CD4-positive, alpha-beta T cell (primary cell): Measurements from ENCODE around the gene RPTOR. TPM values are rescaled to one million over a fixed set of nuclear protein-coding genes. Genes with fewer than 3 reads are reported as not detected.

Source experiments
- ATAC-seq: fragments of 200-7000 bp; cut with Tn5 transposase; one replicate; pipeline ENCODE4 v1.10.0; 2022; ENCODE audit warnings: mild to moderate bottlenecking; ENCODE audit not compliant: poor library complexity
- CTCF ChIA-PET: fragments of 350-600 bp; sonication (Branson Sonifier 250); formaldehyde crosslinking; loops from one replicate; lab custom pipeline; 2021; ENCODE audit warnings: antibody characterized with exemption, inconsistent platforms; lab: Charles Lee
- POLR2A ChIA-PET: fragments of 350-600 bp; sonication (Branson Sonifier 250); formaldehyde crosslinking; loops from one replicate; lab custom pipeline; 2021; ENCODE audit warnings: antibody characterized with exemption, inconsistent platforms; lab: Charles Lee
- DNase-seq, 14 experiments: peaks; one replicate each; pipeline ENCODE4 v3.0.0-alpha.2; 2013 to 2020; ENCODE audit warnings: mixed read lengths in 2 of 14
- H3K27ac ChIP-seq, 2 donors: one replicate each; pipeline versions ENCODE4 v1.5.1 to v1.7.0; 2013; ENCODE audit warnings: low read length in 2 of 2, low read depth in 1 of 2, mild to moderate bottlenecking in 1 of 2
- H3K27me3 ChIP-seq, 2 experiments: 1 replicate in 1 of 2; 2 replicates in 1 of 2; pipeline versions ENCODE4 v1.6.1 to v1.7.0; 2013; ENCODE audit warnings: low read length in 2 of 2, control low read depth in 1 of 2, mild to moderate bottlenecking in 1 of 2, moderate library complexity in 1 of 2; ENCODE audit not compliant: insufficient read depth in 2 of 2, control insufficient read depth in 1 of 2
- H3K36me3 ChIP-seq: one replicate; pipeline ENCODE4 v1.6.1; 2013; ENCODE audit warnings: low read length, control low read depth; ENCODE audit not compliant: insufficient read depth
- H3K4me1 ChIP-seq: one replicate; pipeline ENCODE4 v1.6.1; 2013; ENCODE audit warnings: low read length, control low read depth; ENCODE audit not compliant: insufficient read depth
- H3K4me3 ChIP-seq: one replicate; pipeline ENCODE4 v1.5.1; 2013; ENCODE audit warnings: mild to moderate bottlenecking, low read length, moderate library complexity
- H3K9me3 ChIP-seq, 2 experiments: 1 replicate in 1 of 2; 2 replicates in 1 of 2; pipeline versions ENCODE4 v1.6.1 to v1.7.0; 2013; ENCODE audit warnings: low read length in 2 of 2, mild to moderate bottlenecking in 2 of 2, control low read depth in 1 of 2, moderate library complexity in 1 of 2; ENCODE audit not compliant: control insufficient read depth in 1 of 2, insufficient read depth in 1 of 2
- H3K27ac Mint-ChIP-seq: one replicate; pipeline ENCODE4 v1.8.0; 2020; ENCODE audit warnings: mixed read lengths
- H3K27me3 Mint-ChIP-seq: one replicate; pipeline ENCODE4 v1.8.0; 2021; ENCODE audit warnings: mixed read lengths
- H3K36me3 Mint-ChIP-seq: one replicate; pipeline ENCODE4 v1.8.0; 2021; ENCODE audit warnings: low read depth, mixed read lengths
- H3K4me1 Mint-ChIP-seq: one replicate; pipeline ENCODE4 v1.8.0; 2021; ENCODE audit warnings: low read depth, mixed read lengths
- H3K4me3 Mint-ChIP-seq: one replicate; pipeline ENCODE4 v1.8.0; 2020; ENCODE audit warnings: mild to moderate bottlenecking, mixed read lengths
- H3K9me3 Mint-ChIP-seq: one replicate; pipeline ENCODE4 v1.8.0; 2020; ENCODE audit warnings: mixed read lengths
- CTCF ChIP-seq: fragments of 200-600 bp; IDR thresholded peaks from one replicate; pipeline ENCODE4 v1.8.0; 2022; ENCODE audit warnings: antibody characterized with exemption, mild to moderate bottlenecking
- intact Hi-C, 2 experiments: fragments of 100-400 bp; cut with DNase I in 1 of 2; cut with micrococcal nuclease in 1 of 2; formaldehyde crosslinking; loops; one replicate each; pipeline versions ENCODE4 v1.15.1 to v1.9.0; 2023 to 2025; cut with DNase I, micrococcal nuclease
- total RNA-seq, 174 experiments: library from RNA in 2 of 174; stranded (reverse) in 2 of 174; gene quantifications; one replicate each; pipeline ENCODE4 v1.2.3 and lab custom pipeline; 2021 to 2026

RPTOR gene
- total RNA-seq, 2 experiments from 2014 or later, result 45.0 to 47.1 TPM

GRCh38 chr17:80582165-80582564 lies 37.5 kb downstream of the RPTOR start:
- CTCF ChIA-PET, result no interaction called here

GRCh38 chr17:80584176-80584905 lies 39.7 kb downstream of the RPTOR start:
- Mint-ChIP-seq H3K27ac (no peak overlapping the region), H3K9me3 (no peaks in the 10 kb centered on the region), H3K4me1 (peaks cover 43% of the 10 kb centered on the region), H3K36me3 (peaks cover 11% of the 10 kb centered on the region), H3K27me3 (no peaks in the 10 kb centered on the region), H3K4me3 (no peak overlapping the region)
- ATAC-seq (no peak), DNase-seq (no peak)
- intact Hi-C loops, result no loop called here
- CTCF ChIA-PET, result interaction anchor here (1.2 to 2.2 kb wide), 2 partner anchors 9 to 10 kb away, joined by 3 to 9 read pairs; no protein-coding TSS in a partner anchor
- peaks cover 6% of the 10 kb centered on the region for H3K36me3 ChIP-seq
- no peak overlapping the region for H3K4me3 ChIP-seq
- H3K9me3 ChIP-seq, result no peaks in the 10 kb centered on the region
- no peak for TF ChIP-seq CTCF
- H3K27me3 ChIP-seq, result no peaks in the 10 kb centered on the region
- POLR2A ChIA-PET, result no interaction called here
- peaks cover 5% of the 10 kb centered on the region for H3K4me1 ChIP-seq
- no peak overlapping the region for H3K27ac ChIP-seq

More at GRCh38 chr17:80582165-80582564, 37.5 kb downstream of the RPTOR start:
- POLR2A ChIA-PET, result no interaction called here
- intact Hi-C loops, result no loop called here
- Mint-ChIP-seq H3K4me3 (no peak overlapping the region), H3K36me3 (peaks cover 11% of the 10 kb centered on the region), H3K27me3 (no peaks in the 10 kb centered on the region), H3K27ac (no peak overlapping the region), H3K9me3 (no peaks in the 10 kb centered on the region), H3K4me1 (peaks cover 42% of the 10 kb centered on the region)
- Histone ChIP-seq H3K9me3 (no peaks in the 10 kb centered on the region), H3K36me3 (peaks cover 8% of the 10 kb centered on the region), H3K27me3 (no peaks in the 10 kb centered on the region), H3K27ac (no peak overlapping the region), H3K4me1 (peaks cover 5% of the 10 kb centered on the region), H3K4me3 (no peak overlapping the region)
- no peak for TF ChIP-seq CTCF
- ATAC-seq (no peak), DNase-seq (no peak)

- Histone ChIP-seq H3K4me1 (peaks cover 5% of the 10 kb centered on the region), H3K9me3 (no peaks in the 10 kb centered on the region), H3K27me3 (no peaks in the 10 kb centered on the region), H3K27ac (no peak overlapping the region), H3K4me3 (no peak overlapping the region), H3K36me3 (peaks cover 5% of the 10 kb centered on the region)
- CTCF ChIA-PET, result no interaction called here
- no peak for TF ChIP-seq CTCF
- Mint-ChIP-seq H3K4me3 (peak overlapping the region; percentile 74), H3K9me3 (no peaks in the 10 kb centered on the region), H3K27ac (peak overlapping the region; percentile 14), H3K27me3 (no peaks in the 10 kb centered on the region), H3K4me1 (peaks cover 53% of the 10 kb centered on the region), H3K36me3 (peaks cover 6% of the 10 kb centered on the region)
- POLR2A ChIA-PET, result no interaction called here
- intact Hi-C loops, result no loop called here
- DNase-seq, result no peak
- no peak for ATAC-seq
Measured at GRCh38 chr17:80585890-80586845, 41.5 kb downstream of the RPTOR start.
